Endothelial cell of coronary artery (primary cell): Measurements from ENCODE around the gene UGT1A4. TPM values are rescaled to one million over a fixed set of nuclear protein-coding genes. Genes with fewer than 3 reads are reported as not detected.

Experiments
- total RNA-seq: library from RNA; depleted of rRNA; stranded (reverse); fragments of >200 nt; gene quantifications from 2 replicates; pipeline ENCODE4 v1.2.3, GENCODE V29; 2014

The UGT1A4 gene
- not detected in 2 replicates for total RNA-seq

DNA sequence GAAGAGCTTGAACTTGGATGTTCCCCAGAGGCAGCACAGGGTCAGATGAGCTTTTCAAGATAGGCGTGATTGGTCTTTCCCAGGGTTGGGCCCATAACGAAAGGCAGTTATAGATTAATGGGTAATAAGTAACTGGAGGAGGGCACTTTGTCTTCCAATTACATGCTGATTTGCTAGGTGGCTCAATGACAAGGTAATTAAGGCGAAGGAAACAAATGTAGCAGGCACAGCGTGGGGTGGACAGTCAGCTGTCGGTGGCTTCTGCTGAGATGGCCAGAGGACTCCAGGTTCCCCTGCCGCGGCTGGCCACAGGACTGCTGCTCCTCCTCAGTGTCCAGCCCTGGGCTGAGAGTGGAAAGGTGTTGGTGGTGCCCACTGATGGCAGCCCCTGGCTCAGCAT lies at the start of gene UGT1A4:
TSS of gene UGT1A4 (plus strand) at position 185 of the 400 bp plus-strand sequence. CDS start at position 270, 85 bp downstream.

DNA sequence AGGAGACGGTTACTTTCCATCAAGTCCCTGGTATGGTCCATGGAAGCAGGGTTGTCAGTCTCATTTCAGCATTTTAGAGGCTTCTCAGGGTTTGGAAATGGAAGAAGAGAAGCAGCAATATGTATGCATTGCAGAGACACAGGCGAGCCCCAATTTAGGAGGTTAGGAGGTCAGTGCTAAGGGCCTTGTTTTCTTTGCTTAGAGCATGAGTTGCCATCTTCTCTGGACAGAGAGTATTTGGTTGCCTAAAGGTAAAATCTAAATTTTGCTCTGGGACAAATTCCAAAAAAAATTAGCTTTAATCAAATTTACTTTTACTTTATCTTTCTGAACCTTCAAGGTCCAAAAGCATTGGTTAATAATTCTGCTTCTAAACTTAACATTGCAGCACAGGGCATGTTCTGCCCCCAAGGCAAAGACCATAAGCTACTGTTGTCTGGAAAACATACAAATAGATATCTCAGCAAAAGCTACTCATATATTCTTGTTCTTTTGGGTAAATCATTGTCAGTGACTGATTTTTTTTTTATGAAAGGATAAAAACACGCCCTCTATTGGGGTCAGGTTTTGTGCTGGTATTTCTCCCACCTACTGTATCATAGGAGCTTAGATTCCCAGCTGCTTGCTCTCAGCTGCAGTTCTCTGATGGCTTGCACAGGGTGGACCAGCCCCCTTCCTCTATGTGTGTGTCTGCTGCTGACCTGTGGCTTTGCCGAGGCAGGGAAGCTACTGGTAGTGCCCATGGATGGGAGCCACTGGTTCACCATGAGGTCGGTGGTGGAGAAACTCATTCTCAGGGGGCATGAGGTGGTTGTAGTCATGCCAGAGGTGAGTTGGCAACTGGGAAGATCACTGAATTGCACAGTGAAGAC lies 47.0 kb upstream of the UGT1A4 start, which contains the start of gene UGT1A9:
TSS of gene UGT1A9 (plus strand) at position 609 of the 872 bp plus-strand sequence. CDS start at position 646, 37 bp downstream.

DNA sequence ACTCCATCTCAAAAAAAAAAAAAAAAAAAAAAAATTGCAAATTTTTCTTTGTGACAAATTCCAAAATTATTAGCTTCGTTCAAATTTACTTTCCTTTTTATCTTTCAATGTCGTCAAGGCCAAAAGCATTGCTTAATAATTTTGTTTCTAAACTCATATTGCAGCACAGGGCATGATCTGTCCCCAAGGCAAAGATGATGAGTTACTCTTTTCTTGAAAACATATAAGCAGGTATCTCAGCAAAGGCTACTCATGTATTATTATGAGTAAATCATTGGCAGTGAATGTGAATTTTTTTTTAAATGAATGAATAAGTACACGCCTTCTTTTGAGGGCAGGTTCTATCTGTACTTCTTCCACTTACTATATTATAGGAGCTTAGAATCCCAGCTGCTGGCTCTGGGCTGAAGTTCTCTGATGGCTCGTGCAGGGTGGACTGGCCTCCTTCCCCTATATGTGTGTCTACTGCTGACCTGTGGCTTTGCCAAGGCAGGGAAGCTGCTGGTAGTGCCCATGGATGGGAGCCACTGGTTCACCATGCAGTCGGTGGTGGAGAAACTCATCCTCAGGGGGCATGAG lies 36.9 kb upstream of the UGT1A4 start, which contains the start of gene UGT1A7:
TSS of gene UGT1A7 (plus strand) at position 381 of the 579 bp plus-strand sequence. CDS start at position 418, 37 bp downstream.

DNA sequence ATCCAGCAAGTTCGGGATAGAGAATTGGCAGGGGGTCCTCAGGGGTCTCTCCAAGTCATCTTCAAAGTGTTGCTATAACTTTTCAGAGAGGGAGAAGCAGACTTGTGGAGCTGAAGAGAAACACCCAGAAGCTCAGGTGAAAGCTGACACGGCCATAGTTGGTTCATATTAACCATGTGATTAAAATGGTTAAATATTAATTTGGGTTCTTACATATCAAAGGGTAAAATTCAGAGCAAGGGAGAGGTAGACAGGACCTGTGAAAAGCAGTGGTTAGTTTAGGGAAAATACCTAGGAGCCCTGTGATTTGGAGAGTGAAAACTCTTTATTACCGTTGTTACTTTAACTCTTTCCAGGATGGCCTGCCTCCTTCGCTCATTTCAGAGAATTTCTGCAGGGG lies 25.9 kb upstream of the UGT1A4 start, which contains the start of gene UGT1A6:
TSS of gene UGT1A6 (plus strand) at position 243 of the 400 bp plus-strand sequence. CDS start at position 358, 115 bp downstream.

DNA sequence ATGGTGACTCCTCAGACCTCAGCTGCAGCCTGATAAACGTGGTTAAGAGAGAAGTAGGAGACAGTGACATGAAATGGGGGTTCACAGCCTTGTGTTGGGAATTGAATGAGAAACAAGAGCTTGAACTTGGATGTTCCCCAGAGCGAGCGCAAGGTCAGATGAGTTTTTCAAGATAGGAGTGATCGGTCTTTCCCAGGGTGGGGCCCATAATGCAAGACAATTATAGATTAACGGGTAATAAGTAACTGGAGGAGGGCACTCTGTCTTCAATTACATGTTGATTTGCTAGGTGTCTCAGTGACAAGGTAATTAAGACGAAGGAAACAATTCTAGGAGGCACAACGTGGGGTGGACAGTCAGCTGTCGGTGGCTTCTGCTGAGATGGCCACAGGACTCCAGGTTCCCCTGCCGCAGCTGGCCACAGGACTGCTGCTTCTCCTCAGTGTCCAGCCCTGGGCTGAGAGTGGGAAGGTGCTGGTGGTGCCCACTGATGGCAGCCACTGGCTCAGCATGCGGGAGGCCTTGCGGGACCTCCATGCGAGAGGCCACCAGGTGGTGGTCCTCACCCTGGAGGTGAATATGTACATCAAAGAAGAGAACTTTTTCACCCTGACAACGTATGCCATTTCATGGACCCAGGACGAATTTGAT lies 5.8 kb upstream of the UGT1A4 start, which contains the start of gene UGT1A5:
TSS of gene UGT1A5 (plus strand) at position 297 of the 651 bp plus-strand sequence. CDS start at position 382, 85 bp downstream.

DNA sequence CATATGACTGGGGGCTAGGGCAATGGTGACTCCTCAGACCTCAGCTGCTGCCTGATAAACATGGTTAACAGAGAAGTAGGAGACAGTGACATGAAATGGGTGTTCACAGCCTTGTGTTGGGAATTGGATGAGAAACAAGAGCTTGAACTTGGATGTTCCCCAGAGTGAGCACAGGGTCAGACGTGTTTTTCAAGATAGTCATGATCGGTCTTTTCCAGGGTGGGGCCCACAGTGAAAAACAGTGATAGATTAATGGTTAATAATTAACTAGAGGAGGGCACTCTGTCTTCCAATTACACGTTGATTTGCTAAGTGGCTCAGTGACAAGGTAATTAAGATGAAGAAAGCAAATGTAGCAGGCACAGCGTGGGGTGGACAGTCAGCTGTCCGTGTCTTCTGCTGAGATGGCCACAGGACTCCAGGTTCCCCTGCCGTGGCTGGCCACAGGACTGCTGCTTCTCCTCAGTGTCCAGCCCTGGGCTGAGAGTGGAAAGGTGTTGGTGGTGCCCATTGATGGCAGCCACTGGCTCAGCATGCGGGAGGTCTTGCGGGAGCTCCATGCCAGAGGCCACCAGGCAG lies 10.3 kb downstream of the UGT1A4 start, which contains the start of gene UGT1A3:
TSS of gene UGT1A3 (plus strand) at position 320 of the 579 bp plus-strand sequence. CDS start at position 405, 85 bp downstream.

DNA sequence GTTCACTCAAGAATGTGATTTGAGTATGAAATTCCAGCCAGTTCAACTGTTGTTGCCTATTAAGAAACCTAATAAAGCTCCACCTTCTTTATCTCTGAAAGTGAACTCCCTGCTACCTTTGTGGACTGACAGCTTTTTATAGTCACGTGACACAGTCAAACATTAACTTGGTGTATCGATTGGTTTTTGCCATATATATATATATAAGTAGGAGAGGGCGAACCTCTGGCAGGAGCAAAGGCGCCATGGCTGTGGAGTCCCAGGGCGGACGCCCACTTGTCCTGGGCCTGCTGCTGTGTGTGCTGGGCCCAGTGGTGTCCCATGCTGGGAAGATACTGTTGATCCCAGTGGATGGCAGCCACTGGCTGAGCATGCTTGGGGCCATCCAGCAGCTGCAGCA lies 41.5 kb downstream of the UGT1A4 start, which contains the start of gene UGT1A1:
TSS of gene UGT1A1 (plus strand) at position 228 of the 400 bp plus-strand sequence. CDS start at position 246, 18 bp downstream.

DNA sequence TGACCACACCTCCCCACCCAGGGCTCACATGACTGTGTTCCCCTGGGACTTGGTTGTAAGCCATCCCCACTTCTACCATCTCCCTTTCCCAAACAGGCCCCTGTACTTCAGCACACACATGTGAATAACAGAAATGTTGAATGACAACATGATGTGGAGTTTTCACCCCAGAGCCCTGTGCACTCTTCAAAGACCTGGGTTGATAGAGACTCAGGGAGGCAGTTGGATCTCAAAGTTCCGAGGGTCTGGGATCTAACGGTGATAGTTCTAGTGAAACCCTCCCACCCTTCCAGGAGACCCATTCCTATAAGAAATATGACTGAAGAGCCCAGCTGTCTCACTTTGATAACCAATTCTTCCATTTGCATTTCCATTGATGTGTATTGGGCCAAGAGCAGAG lies 59.5 kb downstream of the UGT1A4 start, which contains the start of gene MROH2A:
TSS of gene MROH2A (plus strand) at position 301 of the 400 bp plus-strand sequence. CDS start 1,029 bp downstream, outside the sequence.

Other genes with a start within 250 kb of the UGT1A4 start
- gene USP40, start 152.0 kb upstream of the UGT1A4 start, total RNA-seq: 16.6 and 24.1 TPM in 2 replicates
- gene UGT1A8, start 101.1 kb upstream of the UGT1A4 start, total RNA-seq: not detected in 2 replicates
- gene UGT1A10, start 82.3 kb upstream of the UGT1A4 start, total RNA-seq: not detected in 2 replicates
- gene UGT1A9, start 46.8 kb upstream of the UGT1A4 start, total RNA-seq: not detected in 2 replicates
- not detected in 2 replicates for gene UGT1A7, start 36.8 kb upstream of the UGT1A4 start, total RNA-seq
- not detected in 2 replicates for gene UGT1A6, start 25.8 kb upstream of the UGT1A4 start, total RNA-seq
- gene UGT1A5, start 5.8 kb upstream of the UGT1A4 start, total RNA-seq: not detected in 2 replicates
- gene UGT1A3, start 10.3 kb downstream of the UGT1A4 start, total RNA-seq: not detected in 2 replicates
- not detected in 2 replicates for gene UGT1A1, start 41.5 kb downstream of the UGT1A4 start, total RNA-seq
- not detected in 2 replicates for gene MROH2A, start 59.6 kb downstream of the UGT1A4 start, total RNA-seq
- gene HJURP, start 135.8 kb downstream of the UGT1A4 start, total RNA-seq: 7.9 and 19.0 TPM in 2 replicates
- gene TRPM8, start 198.6 kb downstream of the UGT1A4 start, total RNA-seq: not detected in 2 replicates